Measurements from ENCODE around the gene DDX51. TPM values are rescaled to one million over a fixed set of nuclear protein-coding genes. Genes with fewer than 3 reads are reported as not detected.
A peak's percentile ranks its signal among the peaks of the same experiment; 100 is the strongest.
"Not testable (repeated sequence)": the region's sequence is repeated elsewhere in the genome, so short reads cannot be mapped to it uniquely, and the experiment has no call there.

The DDX51 gene
- total and polyA plus RNA-seq, 4 experiments from 2014 or later: 4.0 to 42.9 (median 27.5) TPM

DNA sequence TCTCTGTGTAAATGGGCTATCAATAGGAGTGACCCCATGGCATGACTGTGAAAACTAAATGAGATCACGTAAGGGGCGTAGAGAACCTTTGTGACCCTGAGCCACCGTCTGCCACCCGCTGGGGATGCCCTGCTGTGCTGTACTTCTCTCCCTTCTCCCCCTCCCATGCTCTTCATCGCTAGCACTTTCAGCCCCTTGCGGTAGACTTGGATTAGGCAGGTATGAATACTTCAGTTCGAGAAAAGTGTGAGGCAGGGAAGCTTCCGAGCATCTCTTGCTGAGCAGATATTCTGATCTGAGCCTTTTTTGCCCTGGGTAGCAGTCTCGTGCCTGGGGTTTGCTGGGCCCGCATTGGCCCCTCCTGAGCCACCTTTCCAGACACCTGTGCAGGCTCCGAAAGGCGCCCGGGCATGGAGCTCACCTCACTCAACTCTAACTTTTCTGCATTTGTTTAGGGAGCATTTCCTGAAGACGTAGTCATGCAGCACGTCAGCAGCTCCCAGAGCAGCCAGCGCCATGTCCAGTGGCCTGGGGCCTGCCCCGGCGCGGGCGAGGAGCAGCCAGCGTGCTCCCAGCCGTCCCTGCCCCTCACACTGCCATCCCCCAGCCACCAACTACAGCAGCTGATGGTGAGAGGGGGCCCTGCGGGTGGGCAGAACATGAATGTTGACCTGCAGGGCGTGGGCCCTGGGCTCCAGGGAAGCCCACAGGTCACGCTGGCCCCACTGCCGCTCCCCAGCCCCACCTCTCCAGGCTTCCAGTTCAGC, 40.4 kb downstream of the DDX51 start:
- CTCF ChIA-PET (ENCODE audit: partially characterized antibody): no interaction called here
- POLR2A ChIA-PET (ENCODE audit: partially characterized antibody): interaction anchor here (0.5 kb wide), 1 partner anchor 19 kb away, joined by 3 read pairs; no protein-coding TSS in a partner anchor
- Mint-ChIP-seq H3K9me3 (no peaks in the 10 kb centered on the region), H3K4me3 (no peak overlapping the region), H3K4me1 (peaks cover 0 to 2% (median 0%) of the 10 kb centered on the region in 4 donors), H3K27ac (no peak overlapping the region), H3K36me3 (peaks cover 13 to 22% of the 10 kb centered on the region in 2 donors), H3K27me3 (no peaks in the 10 kb centered on the region)
- Histone ChIP-seq H3K4me1 (ENCODE audit: insufficient read depth, low read length) (no peaks in the 10 kb centered on the region), H3K27ac (ENCODE audit: low read depth, low read length) (no peak overlapping the region), H3K9me3 (ENCODE audit: control insufficient read depth in 1 of 2, low read length in 2 of 2) (no peaks in the 10 kb centered on the region), H3K36me3 (ENCODE audit: insufficient read depth, low read length) (peaks cover 8% of the 10 kb centered on the region), H3K27me3 (ENCODE audit: insufficient read depth, low read length) (no peaks in the 10 kb centered on the region), H3K4me3 (ENCODE audit: low read length in 2 of 2) (no peak overlapping the region)
- DNase-seq: no peak
- intact Hi-C loops (cut with micrococcal nuclease): no loop called here

GRCh38 chr12:132103072-132103471, 41.0 kb downstream of the DDX51 start:
- intact Hi-C loops (cut with micrococcal nuclease); H3K4me3 Mint-ChIP-seq; H3K9me3 ChIP-seq (ENCODE audit: control insufficient read depth in 1 of 2, low read length in 2 of 2); H3K4me1 Mint-ChIP-seq; H3K4me3 ChIP-seq (ENCODE audit: low read length in 2 of 2); H3K27ac Mint-ChIP-seq; DNase-seq; H3K27me3 ChIP-seq (ENCODE audit: insufficient read depth, low read length); H3K36me3 ChIP-seq (ENCODE audit: insufficient read depth, low read length); H3K4me1 ChIP-seq (ENCODE audit: insufficient read depth, low read length); H3K27ac ChIP-seq (ENCODE audit: low read depth, low read length); H3K27me3 Mint-ChIP-seq; H3K9me3 Mint-ChIP-seq; CTCF ChIA-PET (ENCODE audit: partially characterized antibody): not testable (repeated sequence)
- H3K36me3 Mint-ChIP-seq: peaks cover 13 to 21% of the 10 kb centered on the region in 2 donors
- POLR2A ChIA-PET (ENCODE audit: partially characterized antibody): interaction anchor here (0.5 kb wide), 1 partner anchor 20 kb away, joined by 3 read pairs; no protein-coding TSS in a partner anchor

- H3K4me3 Mint-ChIP-seq: no peak overlapping the region
- Histone ChIP-seq H3K9me3 (ENCODE audit: control insufficient read depth in 1 of 2, low read length in 2 of 2) (no peaks in the 10 kb centered on the region), H3K27ac (ENCODE audit: low read depth, low read length) (no peak overlapping the region), H3K27me3 (ENCODE audit: insufficient read depth, low read length) (no peaks in the 10 kb centered on the region), H3K4me1 (ENCODE audit: insufficient read depth, low read length) (no peaks in the 10 kb centered on the region), H3K36me3 (ENCODE audit: insufficient read depth, low read length) (peaks cover 8% of the 10 kb centered on the region), H3K4me3 (ENCODE audit: low read length in 2 of 2) (no peak overlapping the region)
- peaks cover 19 to 21% of the 10 kb centered on the region in 2 donors for H3K36me3 Mint-ChIP-seq
- no peak for DNase-seq
- intact Hi-C loops (cut with micrococcal nuclease): no loop called here
- H3K27ac Mint-ChIP-seq: no peak overlapping the region
- ChIA-PET CTCF (ENCODE audit: partially characterized antibody) (no interaction called here), POLR2A (ENCODE audit: partially characterized antibody) (no interaction called here)
- H3K27me3 Mint-ChIP-seq: no peaks in the 10 kb centered on the region
- H3K4me1 Mint-ChIP-seq: peaks cover 0 to 3% (median 1%) of the 10 kb centered on the region in 4 donors
- H3K9me3 Mint-ChIP-seq: no peaks in the 10 kb centered on the region
These were observed 41.8 kb downstream of the DDX51 start for GRCh38 chr12:132102297-132102696.

DNA sequence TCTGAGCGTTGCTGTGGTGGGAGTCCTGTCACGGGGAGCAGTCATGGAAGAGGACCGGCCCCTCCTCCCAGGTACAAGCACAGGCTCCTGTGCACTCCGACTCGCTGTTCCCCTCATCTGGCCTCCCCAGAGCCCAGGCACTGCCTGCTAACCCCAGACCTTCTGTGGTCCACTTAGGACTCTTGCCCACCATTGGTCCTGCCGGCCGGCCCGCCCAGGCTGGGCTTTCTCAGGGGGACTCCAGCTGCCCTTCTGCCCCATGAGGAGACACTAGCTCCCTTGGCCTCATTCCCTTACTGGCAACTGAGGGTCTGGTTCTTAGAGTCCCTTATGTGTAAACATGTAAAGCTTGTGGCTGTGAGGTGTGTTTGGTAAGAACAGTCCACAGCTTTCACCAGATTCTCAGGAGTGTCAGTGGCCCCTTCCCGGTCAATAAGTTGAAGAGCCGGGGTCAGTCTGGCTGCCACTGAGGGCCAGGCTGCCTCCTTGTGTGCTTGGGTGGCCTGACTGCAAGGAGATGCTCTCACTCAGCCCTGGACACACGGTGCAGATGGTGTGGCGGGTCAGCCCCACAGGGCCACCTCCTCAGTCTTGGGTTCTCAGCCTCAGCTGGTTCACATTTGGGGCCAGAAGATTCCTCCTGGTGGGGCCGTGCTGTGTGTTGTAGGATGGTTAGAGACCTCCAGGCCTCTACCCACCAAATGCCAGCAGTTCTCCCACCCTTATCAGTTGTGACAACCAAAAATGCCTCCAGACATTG, 43.6 kb downstream of the DDX51 start:
- H3K36me3 Mint-ChIP-seq: peaks cover 30 to 35% of the 10 kb centered on the region in 2 donors

GRCh38 chr12:132099739-132100138, 44.4 kb downstream of the DDX51 start:
- intact Hi-C loops (cut with micrococcal nuclease): no loop called here
- DNase-seq: no peak
- no peak overlapping the region for H3K27ac ChIP-seq (ENCODE audit: low read depth, low read length)
- no peaks in the 10 kb centered on the region for H3K9me3 ChIP-seq (ENCODE audit: control insufficient read depth in 1 of 2, low read length in 2 of 2)
- H3K27me3 Mint-ChIP-seq: no peaks in the 10 kb centered on the region
- peaks cover 6% of the 10 kb centered on the region for H3K4me1 ChIP-seq (ENCODE audit: insufficient read depth, low read length)
- H3K27ac Mint-ChIP-seq: peak overlapping the region in 2 of 7 donors; percentile 25 to 81
- H3K4me1 Mint-ChIP-seq: peaks cover 8 to 15% (median 10%) of the 10 kb centered on the region in 4 donors
- peaks cover 30% of the 10 kb centered on the region in 2 donors for H3K36me3 Mint-ChIP-seq
- no peaks in the 10 kb centered on the region for H3K36me3 ChIP-seq (ENCODE audit: insufficient read depth, low read length)
- POLR2A ChIA-PET (ENCODE audit: partially characterized antibody): no interaction called here
- CTCF ChIA-PET (ENCODE audit: partially characterized antibody): no interaction called here
- peaks cover 0 to 14% (median 10%) of the 10 kb centered on the region in 8 donors for H3K9me3 Mint-ChIP-seq
- no peak overlapping the region for H3K4me3 ChIP-seq (ENCODE audit: low read length in 2 of 2)
- H3K27me3 ChIP-seq (ENCODE audit: insufficient read depth, low read length): no peaks in the 10 kb centered on the region
- H3K4me3 Mint-ChIP-seq: no peak overlapping the region

More for the DNA sequence above, 43.6 kb downstream of the DDX51 start:
- H3K9me3 Mint-ChIP-seq: peaks cover 0 to 13% (median 9%) of the 10 kb centered on the region in 8 donors
- no peak for DNase-seq
- no peak overlapping the region for H3K27ac ChIP-seq (ENCODE audit: low read depth, low read length)
- H3K9me3 ChIP-seq (ENCODE audit: control insufficient read depth in 1 of 2, low read length in 2 of 2): no peaks in the 10 kb centered on the region
- ChIA-PET CTCF (ENCODE audit: partially characterized antibody) (no interaction called here), POLR2A (ENCODE audit: partially characterized antibody) (no interaction called here)
- no peaks in the 10 kb centered on the region for H3K27me3 ChIP-seq (ENCODE audit: insufficient read depth, low read length)
- no peak overlapping the region for H3K4me3 ChIP-seq (ENCODE audit: low read length in 2 of 2)
- peaks cover 7 to 11% (median 10%) of the 10 kb centered on the region in 4 donors for H3K4me1 Mint-ChIP-seq
- H3K27ac Mint-ChIP-seq: no peak overlapping the region
- H3K4me3 Mint-ChIP-seq: no peak overlapping the region
- H3K36me3 ChIP-seq (ENCODE audit: insufficient read depth, low read length): peaks cover 4% of the 10 kb centered on the region
- intact Hi-C loops (cut with micrococcal nuclease): no loop called here
- H3K27me3 Mint-ChIP-seq: no peaks in the 10 kb centered on the region
- H3K4me1 ChIP-seq (ENCODE audit: insufficient read depth, low read length): peaks cover 2% of the 10 kb centered on the region

DNA sequence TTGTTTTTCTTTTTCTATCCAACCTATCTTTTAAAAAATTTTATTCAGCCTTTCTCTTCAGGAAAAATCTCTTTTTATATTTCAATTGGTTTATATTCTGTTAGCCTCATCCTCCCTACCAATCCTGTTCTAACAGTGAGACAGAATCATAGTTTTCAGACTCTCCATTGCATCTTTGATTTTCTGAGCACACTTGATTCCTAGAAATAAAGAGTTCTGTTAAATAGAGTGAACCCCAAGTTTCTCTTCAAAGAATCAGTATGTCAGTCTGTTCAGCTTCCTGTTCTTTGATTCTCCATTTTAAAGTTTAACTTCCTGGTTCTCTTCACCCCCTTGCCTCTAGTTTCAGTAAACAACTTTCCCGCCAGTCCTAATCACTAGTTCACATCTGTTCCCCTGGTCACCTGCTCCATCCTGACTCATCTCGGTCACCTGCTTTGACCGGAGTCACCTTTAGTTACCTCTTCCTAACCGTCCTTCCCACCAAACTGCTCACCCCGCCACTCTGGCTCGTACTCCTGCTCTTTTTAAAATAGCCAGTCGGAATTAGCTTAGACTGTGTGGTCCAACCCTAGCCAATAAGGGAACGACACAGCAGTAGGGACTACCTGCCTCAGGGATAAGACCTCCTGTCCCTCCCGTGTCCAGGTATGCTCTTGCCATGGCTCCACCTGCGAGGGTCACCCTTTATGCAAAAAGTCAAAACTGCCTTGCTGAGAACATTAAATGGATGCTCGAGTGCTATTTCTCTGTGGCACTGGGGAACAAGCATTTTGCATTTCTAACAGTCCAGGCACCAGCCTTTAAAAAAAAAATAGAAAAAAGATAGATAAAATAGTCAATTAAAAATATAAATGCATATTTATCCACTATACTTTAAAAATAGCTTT, 48.4 kb downstream of the DDX51 start:
- no peak for DNase-seq
- Mint-ChIP-seq H3K4me1 (peaks cover 9 to 15% (median 11%) of the 10 kb centered on the region in 4 donors), H3K27ac (peak overlapping the region in 5 of 7 donors; percentile 53 to 97 (median 87)), H3K27me3 (no peaks in the 10 kb centered on the region), H3K4me3 (peak overlapping the region in 6 of 8 donors; percentile 7 to 77 (median 32)), H3K36me3 (peaks cover 34 to 36% of the 10 kb centered on the region in 2 donors), H3K9me3 (peaks cover 0 to 14% (median 10%) of the 10 kb centered on the region in 8 donors)
- Histone ChIP-seq H3K36me3 (ENCODE audit: insufficient read depth, low read length) (no peaks in the 10 kb centered on the region), H3K9me3 (ENCODE audit: control insufficient read depth in 1 of 2, low read length in 2 of 2) (no peaks in the 10 kb centered on the region), H3K4me1 (ENCODE audit: insufficient read depth, low read length) (peaks cover 6% of the 10 kb centered on the region), H3K27me3 (ENCODE audit: insufficient read depth, low read length) (no peaks in the 10 kb centered on the region), H3K27ac (ENCODE audit: low read depth, low read length) (no peak overlapping the region), H3K4me3 (ENCODE audit: low read length in 2 of 2) (no peak overlapping the region)
- intact Hi-C loops (cut with micrococcal nuclease): no loop called here
- ChIA-PET POLR2A (ENCODE audit: partially characterized antibody) (interaction anchor here (1.0 kb wide), 1 partner anchor 11 kb away, joined by 3 read pairs; no protein-coding TSS in a partner anchor), CTCF (ENCODE audit: partially characterized antibody) (no interaction called here)

All from CD4-positive, alpha-beta memory T cell (primary cell).